HEK293 (cell line): ENCODE data around the gene LIMK1.

Source experiments
- CTCF ChIP-seq: fragments of 450-650 bp; formaldehyde crosslinking; IDR thresholded peaks from 2 replicates; pipeline ENCODE4 v1.5.1; 2016; ENCODE audit warnings: missing biosample characterization, missing genetic modification characterization
- SETDB1 ChIP-seq: IDR thresholded peaks from one replicate; pipeline ENCODE4 v1.6.1; 2017; ENCODE audit warnings: mild to moderate bottlenecking, low read length, moderate library complexity, mixed read lengths; ENCODE audit not compliant: insufficient read length
- TCF7L2 ChIP-seq: IDR thresholded peaks from 2 replicates; pipeline ENCODE4 v1.6.1; 2011; ENCODE audit warnings: low read depth, mild to moderate bottlenecking, inconsistent platforms, low read length, moderate library complexity, borderline replicate concordance
- ZBTB8A ChIP-seq: fragments of 450-650 bp; formaldehyde crosslinking; IDR thresholded peaks from 2 replicates; pipeline ENCODE4 v1.5.1; 2016; ENCODE audit warnings: missing biosample characterization, missing genetic modification characterization
- ZIC2 ChIP-seq: fragments of 450-650 bp; formaldehyde crosslinking; IDR thresholded peaks from 2 replicates; pipeline ENCODE4 v1.5.1; 2016; ENCODE audit warnings: missing biosample characterization, missing genetic modification characterization
- ZNF174 ChIP-seq: fragments of 450-650 bp; formaldehyde crosslinking; IDR thresholded peaks from 2 replicates; pipeline ENCODE4 v1.5.0; 2017; ENCODE audit warnings: missing biosample characterization, mild to moderate bottlenecking, missing genetic modification characterization
- ZNF561 ChIP-seq: fragments of 450-650 bp; IDR thresholded peaks from 2 replicates; pipeline ENCODE4 v1.5.1; 2018; ENCODE audit warnings: missing biosample characterization, missing genetic modification characterization, borderline replicate concordance

DNA sequence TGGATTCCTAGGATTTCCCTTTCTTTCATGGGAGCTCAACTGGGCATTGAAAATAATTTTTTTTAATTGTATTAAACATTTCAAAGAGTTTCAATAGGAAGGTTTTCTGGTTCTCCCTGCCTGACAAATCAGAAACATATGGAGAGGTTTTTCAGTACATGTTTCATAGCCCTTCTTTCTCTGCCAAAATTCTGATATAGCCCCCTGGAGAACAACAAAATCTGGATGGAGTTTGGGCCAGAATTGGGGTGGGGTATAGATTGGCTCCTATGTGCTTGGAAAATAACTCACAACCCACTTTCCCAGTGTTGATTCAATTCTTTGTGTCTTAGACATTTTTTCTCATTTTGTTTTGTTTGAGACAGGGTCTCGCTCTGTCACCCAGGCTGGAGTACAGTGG lies 66.0 kb downstream of the LIMK1 start:
- TF ChIP-seq CTCF (no peak), TCF7L2 (no peak), SETDB1 (no peak), ZBTB8A (tag by site-specific recombination) (no peak), ZIC2 (tag by site-specific recombination) (no peak), ZNF174 (no peak), ZNF561 (tag by site-specific recombination) (no peak)
